Measurements from ENCODE around the gene PHF20. TPM values are rescaled to one million over a fixed set of nuclear protein-coding genes. Genes with fewer than 3 reads are reported as not detected.
A peak's percentile ranks its signal among the peaks of the same experiment; 100 is the strongest.
"Not testable (repeated sequence)": the region's sequence is repeated elsewhere in the genome, so short reads cannot be mapped to it uniquely, and the experiment has no call there.

Gene PHF20
- polyA plus RNA-seq, 1 donor from 2014 or later: 107 TPM

DNA sequence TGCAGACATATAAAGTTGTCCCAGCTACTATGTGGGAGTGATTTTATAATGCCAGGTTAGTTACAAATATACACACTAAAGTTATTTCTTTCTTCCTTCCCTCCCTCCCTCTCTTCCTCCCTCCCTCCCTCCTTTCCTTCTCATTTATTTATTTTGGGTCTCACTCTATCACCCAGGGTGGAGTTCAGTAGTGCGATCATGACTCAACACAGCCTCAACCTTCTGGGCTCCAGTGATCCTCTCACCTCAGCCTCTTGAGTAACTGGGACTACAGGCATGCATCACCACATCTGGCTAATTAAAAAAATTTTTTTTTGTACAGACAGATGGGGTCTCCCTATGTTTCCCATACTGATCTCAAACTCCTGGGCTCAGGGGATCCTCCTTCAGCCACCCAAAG, 59.2 kb downstream of the PHF20 start:
- peaks cover 24 to 28% (median 24%) of the 10 kb centered on the region in 3 donors for H3K4me1 Mint-ChIP-seq
- H3K27ac Mint-ChIP-seq: peak overlapping the region in 1 of 3 donors; percentile 16

DNA sequence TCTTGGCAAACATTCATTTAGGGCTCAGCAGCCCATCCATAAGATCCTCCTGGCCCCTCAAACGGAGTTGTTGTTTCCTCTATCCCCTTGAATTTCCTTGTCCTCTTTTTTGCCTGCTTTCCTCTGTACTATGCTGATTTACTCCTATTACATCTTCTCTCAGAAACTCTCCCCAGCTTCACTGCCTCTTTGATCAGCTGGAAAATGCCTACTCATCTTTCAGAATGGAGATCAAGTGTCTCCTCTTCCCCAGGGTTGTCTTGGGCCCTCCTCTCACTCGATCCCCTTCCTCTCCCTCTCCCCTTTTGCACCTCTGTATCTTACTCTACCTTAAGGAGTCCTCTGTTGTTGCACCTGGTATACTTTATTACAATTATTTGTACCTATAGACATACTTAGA, 60.2 kb downstream of the PHF20 start:
- no peaks in the 10 kb centered on the region for H3K27me3 Mint-ChIP-seq
- no peaks in the 10 kb centered on the region for H3K9me3 Mint-ChIP-seq
- peak overlapping the region in 2 of 3 donors; percentile 13 to 16 for H3K27ac Mint-ChIP-seq
- H3K36me3 Mint-ChIP-seq: peaks cover 3% of the 10 kb centered on the region
- no peak overlapping the region for H3K4me3 Mint-ChIP-seq
- H3K4me1 Mint-ChIP-seq: peaks cover 17 to 22% (median 19%) of the 10 kb centered on the region in 3 donors

More for the DNA sequence above, 59.2 kb downstream of the PHF20 start:
- H3K4me3 Mint-ChIP-seq: peak overlapping the region in 1 of 4 donors; percentile 52
- H3K36me3 Mint-ChIP-seq: peaks cover 3% of the 10 kb centered on the region
- no peaks in the 10 kb centered on the region for H3K9me3 Mint-ChIP-seq
- no peaks in the 10 kb centered on the region for H3K27me3 Mint-ChIP-seq

DNA sequence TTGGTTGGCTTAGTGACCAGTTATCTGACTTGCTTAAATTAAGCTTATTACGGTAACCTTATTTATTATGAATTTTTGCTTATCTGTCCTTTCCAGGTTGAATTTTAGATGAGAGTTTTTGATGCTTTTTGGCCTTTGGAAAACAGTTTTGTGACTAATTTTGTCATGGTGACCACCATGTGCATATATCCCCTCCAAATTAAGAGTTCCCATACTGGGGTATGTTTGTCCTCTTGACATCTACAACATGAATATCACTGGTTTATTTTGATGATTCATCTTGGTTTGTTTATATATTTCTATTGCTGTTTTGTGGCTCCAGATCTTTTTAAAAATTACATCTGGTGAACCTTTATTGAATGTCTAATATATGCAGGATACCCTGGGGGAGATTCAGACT, 61.4 kb downstream of the PHF20 start:
- Mint-ChIP-seq H3K27me3 (no peaks in the 10 kb centered on the region), H3K4me3 (no peak overlapping the region), H3K9me3 (no peaks in the 10 kb centered on the region), H3K36me3 (peaks cover 3% of the 10 kb centered on the region), H3K27ac (peak overlapping the region in 1 of 3 donors; percentile 32), H3K4me1 (peaks cover 21 to 25% (median 22%) of the 10 kb centered on the region in 3 donors)

DNA sequence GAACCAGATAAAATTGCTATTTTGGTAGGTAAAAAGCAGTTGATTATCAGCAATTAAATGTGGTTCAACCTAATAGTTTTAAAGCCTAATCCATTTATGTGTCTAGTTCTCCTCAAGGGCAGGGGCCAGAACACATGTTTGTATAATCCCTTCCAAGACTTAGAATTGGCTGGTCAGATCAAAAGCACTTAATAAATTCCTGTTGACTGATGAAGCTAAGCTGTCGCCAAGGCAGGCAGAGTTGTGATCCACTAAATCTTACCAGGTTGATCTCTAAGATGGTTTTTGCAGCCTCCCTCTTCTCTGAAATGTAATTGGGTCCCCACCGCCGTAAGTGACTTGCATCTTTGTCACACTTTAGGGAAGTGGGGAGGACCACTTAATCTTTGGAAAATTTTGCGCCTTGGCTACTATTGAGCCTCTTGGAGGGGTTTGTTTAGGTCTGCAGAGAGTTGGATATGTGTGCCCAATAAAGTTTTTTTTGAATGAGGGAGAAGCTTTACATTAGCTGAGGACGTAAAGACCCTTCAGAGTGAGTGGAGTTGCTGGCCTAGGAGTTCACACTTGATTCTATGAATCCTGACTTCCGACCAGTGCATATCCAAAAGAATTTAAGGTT, 65.9 kb downstream of the PHF20 start:
- Mint-ChIP-seq H3K4me1 (peaks cover 15 to 16% (median 16%) of the 10 kb centered on the region in 3 donors), H3K27me3 (no peaks in the 10 kb centered on the region), H3K9me3 (peaks cover 0 to 4% (median 3%) of the 10 kb centered on the region in 3 donors), H3K4me3 (no peak overlapping the region), H3K36me3 (peaks cover 4% of the 10 kb centered on the region), H3K27ac (peak overlapping the region in 1 of 3 donors; percentile 52)

DNA sequence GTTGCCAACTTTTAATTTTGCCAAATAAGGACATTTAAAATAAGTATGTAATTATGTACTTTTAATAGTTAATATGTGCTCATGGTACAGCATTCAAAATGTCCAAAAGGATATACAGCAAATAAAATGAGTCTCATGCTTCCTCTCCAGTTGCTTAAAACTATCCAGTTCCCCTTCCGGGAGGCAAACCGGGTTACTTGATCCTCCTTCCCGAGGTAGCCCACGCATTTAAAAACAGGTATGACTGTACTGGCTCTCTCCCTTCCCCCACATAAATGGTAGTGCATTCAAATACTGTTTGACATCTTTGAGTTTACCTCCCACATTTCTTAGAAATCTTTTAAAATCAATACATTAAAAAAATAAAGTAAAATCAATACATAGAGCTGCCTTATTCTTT, 66.4 kb downstream of the PHF20 start:
- Mint-ChIP-seq H3K9me3 (peaks cover 0 to 4% (median 3%) of the 10 kb centered on the region in 3 donors), H3K27ac (peak overlapping the region in 1 of 3 donors; percentile 52), H3K4me1 (peaks cover 13% of the 10 kb centered on the region in 3 donors), H3K27me3 (no peaks in the 10 kb centered on the region), H3K4me3 (no peak overlapping the region), H3K36me3 (peaks cover 5% of the 10 kb centered on the region)

DNA sequence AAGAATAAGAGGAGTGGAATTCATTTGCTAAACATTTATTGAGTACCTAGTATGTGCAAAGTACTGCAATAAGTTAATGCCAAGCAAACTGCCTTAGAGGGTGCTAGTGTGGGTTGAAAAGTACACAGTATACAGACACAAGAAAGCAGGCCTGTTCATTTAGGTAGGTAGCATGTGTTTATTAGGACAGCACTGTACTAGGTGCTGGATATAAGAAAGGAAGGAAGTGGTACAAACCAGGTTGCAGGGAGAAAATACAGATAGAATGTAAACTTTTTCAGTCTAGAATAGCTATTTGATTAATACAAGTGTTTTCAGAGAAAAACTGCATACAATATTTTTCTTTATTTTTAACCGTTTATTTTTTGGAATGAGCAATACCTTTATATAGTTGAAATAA, 68.1 kb downstream of the PHF20 start:
- H3K9me3 Mint-ChIP-seq: peaks cover 0 to 4% (median 3%) of the 10 kb centered on the region in 3 donors
- peaks cover 5 to 10% (median 8%) of the 10 kb centered on the region in 3 donors for H3K4me1 Mint-ChIP-seq
- H3K36me3 Mint-ChIP-seq: peaks cover 11% of the 10 kb centered on the region
- peak overlapping the region in 1 of 3 donors; percentile 60 for H3K27ac Mint-ChIP-seq
- H3K4me3 Mint-ChIP-seq: no peak overlapping the region
- no peaks in the 10 kb centered on the region for H3K27me3 Mint-ChIP-seq

DNA sequence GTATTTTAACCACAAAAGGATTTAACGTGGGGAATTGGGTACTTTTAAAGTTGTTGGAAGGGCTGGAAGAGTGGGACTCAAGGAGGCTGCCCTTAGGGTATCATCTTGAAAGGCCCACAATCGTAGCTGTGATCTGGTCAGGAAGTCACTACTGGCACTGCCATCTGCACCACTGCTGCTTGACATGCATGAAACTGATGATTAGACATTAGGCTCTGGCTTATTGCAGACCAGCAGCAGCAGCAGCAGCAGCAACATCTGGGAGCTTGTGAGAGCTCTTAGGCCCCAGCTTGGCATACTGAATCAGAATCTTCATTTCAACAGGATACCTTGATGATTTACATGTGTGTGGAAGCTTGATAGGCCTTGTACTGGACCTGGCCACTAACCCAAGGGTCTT, 68.6 kb downstream of the PHF20 start:
- peaks cover 5 to 10% (median 8%) of the 10 kb centered on the region in 3 donors for H3K4me1 Mint-ChIP-seq
- peaks cover 0 to 4% (median 3%) of the 10 kb centered on the region in 3 donors for H3K9me3 Mint-ChIP-seq
- H3K27ac Mint-ChIP-seq: peak overlapping the region in 1 of 3 donors; percentile 33
- no peak overlapping the region for H3K4me3 Mint-ChIP-seq
- H3K27me3 Mint-ChIP-seq: no peaks in the 10 kb centered on the region
- H3K36me3 Mint-ChIP-seq: peaks cover 12% of the 10 kb centered on the region

DNA sequence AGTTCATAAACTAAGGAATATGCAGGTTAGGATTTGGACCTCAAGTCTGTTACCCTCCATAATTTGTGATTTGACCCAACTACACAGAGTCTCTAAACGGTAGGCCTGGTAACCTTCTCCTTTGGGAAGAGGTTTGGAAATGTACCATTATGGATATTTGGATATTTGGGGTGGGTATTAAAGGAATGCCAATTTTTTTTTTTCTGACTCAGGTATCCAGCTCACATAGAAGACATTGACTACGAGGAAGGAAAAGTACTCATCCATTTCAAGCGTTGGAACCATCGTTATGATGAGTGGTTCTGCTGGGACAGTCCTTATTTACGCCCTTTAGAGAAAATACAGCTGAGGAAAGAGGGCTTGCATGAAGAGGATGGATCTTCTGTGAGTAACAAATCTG, 70.5 kb downstream of the PHF20 start:
- Mint-ChIP-seq H3K36me3 (peaks cover 17% of the 10 kb centered on the region), H3K4me1 (peaks cover 3 to 9% (median 7%) of the 10 kb centered on the region in 3 donors), H3K4me3 (no peak overlapping the region), H3K27me3 (no peaks in the 10 kb centered on the region), H3K27ac (peak overlapping the region in 1 of 3 donors; percentile 4), H3K9me3 (peaks cover 0 to 4% (median 3%) of the 10 kb centered on the region in 3 donors)

DNA sequence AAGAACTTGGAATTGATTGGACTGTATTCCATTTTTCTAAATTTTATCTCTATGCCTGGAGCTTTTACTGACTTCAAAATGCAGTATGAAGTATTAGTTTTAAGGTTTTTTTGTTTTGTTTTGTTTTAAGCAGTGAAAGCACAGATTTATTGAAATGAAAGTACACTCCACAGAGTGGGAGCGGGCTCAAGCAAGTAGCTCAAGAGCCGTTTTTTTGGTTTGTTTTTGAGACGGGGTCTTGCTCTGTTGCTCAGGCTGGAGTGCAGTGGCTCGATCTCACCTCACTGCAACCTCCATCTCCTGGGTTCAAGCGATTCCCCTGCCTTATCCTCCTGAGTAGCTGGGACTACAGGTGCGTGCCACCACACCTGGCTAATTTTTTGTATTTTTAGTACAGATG, 72.1 kb downstream of the PHF20 start:
- H3K27ac Mint-ChIP-seq: peak overlapping the region in 1 of 3 donors; percentile 23

DNA sequence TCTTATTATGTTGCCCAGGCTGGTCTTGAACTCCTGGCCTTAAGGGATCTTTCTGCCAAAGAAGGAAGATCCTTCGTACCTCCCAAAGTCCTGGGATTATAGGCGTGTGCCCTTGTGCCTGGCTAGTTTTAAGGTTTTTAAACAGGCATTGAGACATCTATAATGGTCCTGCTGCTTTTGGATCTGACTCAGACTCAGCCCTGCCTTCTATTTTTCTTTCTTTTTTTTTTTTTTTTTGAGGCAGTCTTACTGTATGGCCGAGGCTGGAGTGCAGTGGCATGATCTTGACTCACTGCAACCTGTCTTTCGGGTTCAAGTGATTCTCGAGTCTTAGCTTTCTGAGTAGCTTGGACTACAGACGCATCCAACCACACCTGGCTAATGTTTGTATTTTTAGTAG, 73.7 kb downstream of the PHF20 start:
- Mint-ChIP-seq H3K27ac (no peak overlapping the region), H3K9me3 (peaks cover 0 to 4% (median 3%) of the 10 kb centered on the region in 3 donors), H3K36me3 (peaks cover 20% of the 10 kb centered on the region)

More for the DNA sequence above, 72.1 kb downstream of the PHF20 start:
- H3K36me3 Mint-ChIP-seq: peaks cover 17% of the 10 kb centered on the region
- H3K4me3 Mint-ChIP-seq, H3K27me3 Mint-ChIP-seq, H3K4me1 Mint-ChIP-seq, H3K9me3 Mint-ChIP-seq: not testable (repeated sequence)

DNA sequence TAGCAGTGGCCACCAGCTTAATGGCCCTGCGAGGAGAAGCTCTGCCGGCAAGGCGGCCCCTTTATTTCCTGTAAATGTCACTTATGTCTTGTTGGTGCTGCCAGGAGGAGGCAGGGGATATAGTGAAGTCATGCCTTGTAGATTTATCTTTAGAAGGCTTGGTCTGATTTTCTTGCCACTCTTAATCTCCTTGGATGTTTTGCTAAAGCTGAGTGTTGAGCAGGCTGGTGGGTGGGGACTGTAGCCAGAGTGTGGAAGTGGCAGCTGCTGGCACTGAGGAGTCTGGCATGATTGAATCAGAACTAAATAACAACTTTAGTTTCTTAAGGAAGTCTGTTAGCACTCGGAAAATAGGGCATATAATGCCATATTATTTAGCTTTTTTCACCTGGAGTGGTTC, 77.9 kb downstream of the PHF20 start:
- Mint-ChIP-seq H3K36me3 (peaks cover 13% of the 10 kb centered on the region), H3K4me1 (peaks cover 12 to 16% (median 14%) of the 10 kb centered on the region in 3 donors), H3K27me3 (no peaks in the 10 kb centered on the region), H3K4me3 (no peak overlapping the region), H3K9me3 (no peaks in the 10 kb centered on the region), H3K27ac (peak overlapping the region in 2 of 3 donors; percentile 54 to 78)

More for the DNA sequence above, 73.7 kb downstream of the PHF20 start:
- H3K4me1 Mint-ChIP-seq: peaks cover 5 to 7% (median 5%) of the 10 kb centered on the region in 3 donors
- H3K4me3 Mint-ChIP-seq: no peak overlapping the region
- no peaks in the 10 kb centered on the region for H3K27me3 Mint-ChIP-seq

DNA sequence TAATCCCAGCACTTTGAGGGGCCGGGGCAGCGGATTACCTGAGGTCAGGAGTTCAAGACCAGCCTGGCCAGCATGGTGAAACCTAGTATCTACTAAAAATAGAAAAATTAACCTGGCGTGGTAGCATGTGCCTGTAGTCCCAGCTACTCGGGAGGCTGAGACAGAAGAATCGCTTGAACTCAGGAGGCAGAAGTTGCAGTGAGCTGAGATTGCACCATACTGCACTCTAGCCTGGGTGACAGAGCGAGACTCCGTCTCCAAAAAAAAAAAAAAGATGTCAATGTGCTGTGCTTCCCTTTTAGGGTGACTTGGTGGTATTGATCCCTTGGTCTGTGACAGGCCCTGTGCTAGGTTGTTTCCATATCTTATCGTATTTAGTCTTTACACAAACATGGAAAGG, 79.8 kb downstream of the PHF20 start:
- not testable (repeated sequence) for H3K27ac Mint-ChIP-seq, H3K36me3 Mint-ChIP-seq, H3K4me3 Mint-ChIP-seq, H3K9me3 Mint-ChIP-seq, H3K27me3 Mint-ChIP-seq
- peaks cover 12 to 26% (median 20%) of the 10 kb centered on the region in 3 donors for H3K4me1 Mint-ChIP-seq

DNA sequence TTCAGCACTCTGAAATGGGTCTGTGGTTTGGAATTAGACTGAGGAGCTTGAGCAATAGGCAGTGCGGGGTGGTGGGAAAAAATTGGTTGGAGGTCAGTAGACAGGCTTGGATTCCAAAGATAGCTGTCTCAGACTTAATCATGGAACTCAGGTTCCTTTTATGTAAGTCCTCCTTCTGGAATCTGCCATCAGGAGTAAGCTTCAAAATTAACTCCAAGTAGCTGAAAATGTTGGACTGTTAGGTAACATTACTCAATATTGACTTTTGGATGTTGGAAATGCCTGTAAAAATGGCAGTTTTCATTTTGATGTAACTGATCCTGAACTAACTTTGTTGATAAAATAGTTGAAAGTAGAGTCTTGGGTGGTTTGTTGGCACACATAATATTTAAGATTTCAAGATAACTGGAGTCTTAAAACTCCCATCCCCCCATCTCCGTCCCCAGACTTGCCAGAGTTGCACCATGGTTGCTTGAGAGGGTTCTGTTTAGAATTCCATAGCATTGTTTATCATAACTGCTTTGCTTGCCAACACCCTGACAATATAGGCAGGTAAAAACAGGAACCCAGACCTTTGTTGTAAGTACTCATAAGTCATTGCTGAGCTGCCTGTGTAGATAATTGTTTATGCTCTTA, 83.0 kb downstream of the PHF20 start:
- Mint-ChIP-seq H3K9me3 (no peaks in the 10 kb centered on the region), H3K4me3 (no peak overlapping the region), H3K36me3 (peaks cover 4% of the 10 kb centered on the region), H3K4me1 (peaks cover 8 to 26% (median 18%) of the 10 kb centered on the region in 3 donors), H3K27me3 (no peaks in the 10 kb centered on the region), H3K27ac (peak overlapping the region in 1 of 3 donors; percentile 54)

DNA sequence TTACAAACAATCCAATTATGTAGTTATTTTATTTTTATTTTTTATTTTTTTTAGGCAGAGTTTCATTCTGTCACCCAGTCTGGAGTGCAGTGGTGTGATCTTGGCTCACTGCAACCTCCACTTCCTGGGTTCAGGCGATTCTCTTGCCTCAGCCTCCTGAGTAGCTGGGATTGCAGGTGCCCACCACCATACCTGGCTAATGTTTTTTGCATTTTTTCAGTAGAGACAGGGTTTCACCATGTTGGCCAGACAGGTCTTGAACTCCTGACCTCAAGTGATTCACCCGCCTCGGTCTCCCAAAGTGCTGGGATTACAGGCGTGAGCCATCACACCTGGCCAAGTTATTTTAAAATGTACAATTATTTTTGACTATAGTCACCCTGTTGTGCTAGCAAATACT, 83.8 kb downstream of the PHF20 start:
- H3K27ac Mint-ChIP-seq, H3K4me3 Mint-ChIP-seq, H3K9me3 Mint-ChIP-seq, H3K36me3 Mint-ChIP-seq, H3K27me3 Mint-ChIP-seq: not testable (repeated sequence)
- peaks cover 6 to 26% (median 17%) of the 10 kb centered on the region in 3 donors for H3K4me1 Mint-ChIP-seq

DNA sequence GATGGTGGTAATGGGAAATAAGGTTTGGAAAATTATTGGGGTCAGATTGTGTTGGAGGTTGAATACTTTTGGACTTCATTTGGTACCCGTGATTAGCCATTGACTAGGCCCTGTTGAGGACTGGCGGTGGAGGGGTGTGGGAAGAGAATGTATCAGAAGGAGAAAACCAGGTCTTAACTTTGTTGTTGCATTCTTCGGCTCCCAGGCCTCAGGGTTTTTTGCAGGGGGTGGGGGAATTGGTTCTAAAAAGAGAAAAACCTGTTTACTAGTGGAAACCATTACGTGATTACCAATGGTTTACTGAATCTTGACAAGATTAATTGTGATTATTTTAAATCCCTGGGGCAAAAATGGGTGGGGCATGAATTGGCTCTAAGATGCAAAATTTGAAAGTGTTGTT, 85.1 kb downstream of the PHF20 start:
- no peaks in the 10 kb centered on the region for H3K27me3 Mint-ChIP-seq
- H3K4me3 Mint-ChIP-seq: no peak overlapping the region
- no peaks in the 10 kb centered on the region for H3K36me3 Mint-ChIP-seq
- peaks cover 2 to 20% (median 15%) of the 10 kb centered on the region in 3 donors for H3K4me1 Mint-ChIP-seq
- H3K27ac Mint-ChIP-seq: no peak overlapping the region
- no peaks in the 10 kb centered on the region for H3K9me3 Mint-ChIP-seq
